Measurements from ENCODE around the gene SLC29A3. TPM values are rescaled to one million over a fixed set of nuclear protein-coding genes. Genes with fewer than 3 reads are reported as not detected.

Gene SLC29A3
- total RNA-seq, 2 experiments from 2014 or later: 1.2 to 1.5 TPM

DNA sequence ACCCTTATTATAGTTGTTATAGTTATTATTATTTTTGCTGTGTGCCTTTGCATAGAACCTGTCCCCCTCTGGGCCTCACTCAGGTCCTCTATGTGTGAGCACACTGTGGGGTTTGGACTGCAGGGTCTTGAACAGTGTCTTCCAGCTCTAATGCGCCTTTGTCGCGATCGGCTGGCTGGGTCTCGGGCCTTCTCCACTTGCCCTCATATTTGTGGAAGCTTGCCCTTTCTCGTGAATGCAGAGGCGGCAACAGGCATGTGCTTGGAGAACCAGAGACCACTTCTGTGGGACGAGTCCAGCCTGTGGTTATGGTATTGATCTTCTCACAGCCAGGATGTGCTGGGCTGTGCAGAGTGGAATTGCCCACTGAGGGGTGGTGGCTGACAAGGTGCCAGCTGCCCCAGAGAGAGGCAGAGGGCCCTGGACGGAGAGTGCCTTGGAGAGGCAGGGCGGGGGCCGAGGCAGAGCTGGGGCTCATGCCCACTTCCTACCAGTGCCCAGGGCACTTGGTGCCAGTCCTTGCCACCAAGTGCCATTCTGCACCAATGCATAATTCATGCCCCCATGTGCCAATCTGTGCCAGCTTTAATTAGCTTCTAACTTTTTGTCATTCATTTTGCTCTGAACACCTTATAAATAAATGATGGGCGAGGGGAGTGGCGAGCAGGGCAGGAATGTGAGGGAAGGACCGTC, 70.9 kb downstream of the SLC29A3 start:
- peaks cover 17% of the 10 kb centered on the region for H3K27me3 Mint-ChIP-seq (ENCODE audit: low read depth)
- no peak for DNase-seq
- H3K9me3 Mint-ChIP-seq: no peaks in the 10 kb centered on the region
- no peak overlapping the region for H3K4me3 Mint-ChIP-seq
- no peak overlapping the region for H3K27ac Mint-ChIP-seq
- intact Hi-C loops (cut with micrococcal nuclease): no loop called here
- no peaks in the 10 kb centered on the region for H3K4me1 Mint-ChIP-seq (ENCODE audit: low read depth)
- H3K36me3 Mint-ChIP-seq (ENCODE audit: low read depth): no peaks in the 10 kb centered on the region
- CTCF ChIA-PET: interaction anchor here (0.9 to 1.0 kb wide), 4 partner anchors 76 to 307 kb away, joined by 3 to 6 read pairs (median 3); no protein-coding TSS in a partner anchor

- Mint-ChIP-seq H3K27ac (no peak overlapping the region), H3K36me3 (ENCODE audit: low read depth) (no peaks in the 10 kb centered on the region), H3K4me1 (ENCODE audit: low read depth) (no peaks in the 10 kb centered on the region), H3K4me3 (no peak overlapping the region), H3K27me3 (ENCODE audit: low read depth) (peaks cover 22% of the 10 kb centered on the region), H3K9me3 (no peaks in the 10 kb centered on the region)
- DNase-seq: no peak
- intact Hi-C loops (cut with micrococcal nuclease): no loop called here
- CTCF ChIA-PET: interaction anchor here (0.9 to 1.0 kb wide), 3 partner anchors 9 to 307 kb away, joined by 3 read pairs; no protein-coding TSS in a partner anchor
These were observed 71.4 kb downstream of the SLC29A3 start for GRCh38 chr10:71390461-71390835.

- H3K27me3 Mint-ChIP-seq (ENCODE audit: low read depth): peaks cover 29% of the 10 kb centered on the region
- DNase-seq: no peak
- CTCF ChIA-PET: interaction anchor here (0.9 to 1.0 kb wide), 3 partner anchors 9 to 306 kb away, joined by 3 read pairs; no protein-coding TSS in a partner anchor
These were observed 72.0 kb downstream of the SLC29A3 start for GRCh38 chr10:71390921-71391690.

GRCh38 chr10:71391701-71392100, 72.6 kb downstream of the SLC29A3 start:
- Mint-ChIP-seq H3K4me1 (ENCODE audit: low read depth) (no peaks in the 10 kb centered on the region), H3K4me3 (no peak overlapping the region), H3K27ac (no peak overlapping the region), H3K27me3 (ENCODE audit: low read depth) (peaks cover 29% of the 10 kb centered on the region), H3K9me3 (no peaks in the 10 kb centered on the region), H3K36me3 (ENCODE audit: low read depth) (no peaks in the 10 kb centered on the region)
- CTCF ChIA-PET: interaction anchor here (1.0 kb wide), 1 partner anchor 8 kb away, joined by 3 read pairs; no protein-coding TSS in a partner anchor
- intact Hi-C loops (cut with micrococcal nuclease): no loop called here
- DNase-seq: no peak

More at GRCh38 chr10:71390921-71391690, 72.0 kb downstream of the SLC29A3 start:
- Mint-ChIP-seq H3K36me3 (ENCODE audit: low read depth) (no peaks in the 10 kb centered on the region), H3K4me1 (ENCODE audit: low read depth) (no peaks in the 10 kb centered on the region), H3K4me3 (no peak overlapping the region), H3K27ac (no peak overlapping the region), H3K9me3 (no peaks in the 10 kb centered on the region)
- intact Hi-C loops (cut with micrococcal nuclease): no loop called here

- CTCF ChIA-PET: interaction anchor here (0.7 kb wide), 1 partner anchor 24 kb away, joined by 3 read pairs; no protein-coding TSS in a partner anchor
- Mint-ChIP-seq H3K27ac (no peak overlapping the region), H3K4me1 (ENCODE audit: low read depth) (no peaks in the 10 kb centered on the region), H3K4me3 (no peak overlapping the region), H3K36me3 (ENCODE audit: low read depth) (no peaks in the 10 kb centered on the region), H3K9me3 (no peaks in the 10 kb centered on the region), H3K27me3 (ENCODE audit: low read depth) (peaks cover 29% of the 10 kb centered on the region)
- intact Hi-C loops (cut with micrococcal nuclease): no loop called here
- DNase-seq: no peak
These were observed 73.2 kb downstream of the SLC29A3 start for GRCh38 chr10:71392292-71392691.

DNA sequence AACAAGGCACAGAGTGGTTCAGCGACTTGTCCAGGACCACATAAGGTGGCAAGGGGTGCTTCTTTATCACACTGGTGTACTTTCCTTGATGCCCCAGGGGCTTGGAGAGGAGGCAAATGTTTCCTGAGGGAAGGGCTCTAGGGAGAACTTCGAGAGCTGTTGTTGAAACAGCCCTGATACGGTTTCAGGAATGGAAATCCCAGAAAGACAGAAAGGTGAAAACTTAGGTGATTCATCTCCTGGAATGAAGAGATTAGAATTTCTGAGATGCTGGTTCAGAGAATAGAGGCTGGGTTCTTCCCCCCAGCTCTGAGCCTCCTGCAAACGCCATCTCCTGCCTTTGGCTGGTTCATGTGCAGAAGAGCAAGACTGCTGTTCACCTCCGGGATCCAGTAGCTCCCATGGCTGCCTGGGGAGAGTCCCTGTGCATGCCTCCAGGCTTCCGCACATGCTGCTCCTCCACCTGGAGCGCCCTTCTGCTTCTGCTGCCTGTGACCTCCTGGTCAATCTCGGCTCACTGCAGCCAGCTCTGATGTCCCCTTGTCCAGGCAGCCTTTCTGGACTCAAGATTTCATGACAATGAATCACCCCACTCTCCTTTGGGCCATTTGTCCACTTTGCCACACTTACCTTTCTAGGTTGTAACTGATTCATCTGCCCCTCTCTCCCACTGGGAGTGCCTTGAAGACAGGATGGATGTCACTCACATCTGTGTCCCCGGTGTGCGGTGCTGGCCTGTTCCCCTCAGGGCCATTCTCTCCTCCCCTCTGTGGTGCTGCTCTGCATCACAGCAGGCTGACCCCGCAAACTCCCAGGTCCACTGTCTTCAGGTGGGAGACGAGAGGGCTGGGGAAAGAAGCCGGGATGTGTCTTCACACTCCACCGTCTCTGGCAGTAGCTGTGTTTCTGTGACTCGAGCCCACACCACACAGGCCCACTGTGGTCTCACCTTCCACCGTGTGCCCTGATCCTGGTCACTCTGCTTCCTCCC, 74.0 kb downstream of the SLC29A3 start:
- peaks cover 2% of the 10 kb centered on the region for H3K4me1 Mint-ChIP-seq (ENCODE audit: low read depth)
- no peak overlapping the region for H3K4me3 Mint-ChIP-seq
- no peaks in the 10 kb centered on the region for H3K9me3 Mint-ChIP-seq
- CTCF ChIA-PET: interaction anchor here (0.7 to 0.9 kb wide), 2 partner anchors 8 to 25 kb away, joined by 3 to 4 read pairs; no protein-coding TSS in a partner anchor
- H3K27ac Mint-ChIP-seq: no peak overlapping the region
- H3K36me3 Mint-ChIP-seq (ENCODE audit: low read depth): no peaks in the 10 kb centered on the region
- intact Hi-C loops (cut with micrococcal nuclease): no loop called here
- DNase-seq: no peak
- H3K27me3 Mint-ChIP-seq (ENCODE audit: low read depth): peaks cover 36% of the 10 kb centered on the region

- peaks cover 45% of the 10 kb centered on the region for H3K27me3 Mint-ChIP-seq (ENCODE audit: low read depth)
- DNase-seq: no peak
- H3K9me3 Mint-ChIP-seq: no peaks in the 10 kb centered on the region
- CTCF ChIA-PET: no interaction called here
- peaks cover 2% of the 10 kb centered on the region for H3K4me1 Mint-ChIP-seq (ENCODE audit: low read depth)
- no peak overlapping the region for H3K4me3 Mint-ChIP-seq
- intact Hi-C loops (cut with micrococcal nuclease): no loop called here
- H3K27ac Mint-ChIP-seq: no peak overlapping the region
- no peaks in the 10 kb centered on the region for H3K36me3 Mint-ChIP-seq (ENCODE audit: low read depth)
These were observed 74.9 kb downstream of the SLC29A3 start for GRCh38 chr10:71393841-71394475.

DNA sequence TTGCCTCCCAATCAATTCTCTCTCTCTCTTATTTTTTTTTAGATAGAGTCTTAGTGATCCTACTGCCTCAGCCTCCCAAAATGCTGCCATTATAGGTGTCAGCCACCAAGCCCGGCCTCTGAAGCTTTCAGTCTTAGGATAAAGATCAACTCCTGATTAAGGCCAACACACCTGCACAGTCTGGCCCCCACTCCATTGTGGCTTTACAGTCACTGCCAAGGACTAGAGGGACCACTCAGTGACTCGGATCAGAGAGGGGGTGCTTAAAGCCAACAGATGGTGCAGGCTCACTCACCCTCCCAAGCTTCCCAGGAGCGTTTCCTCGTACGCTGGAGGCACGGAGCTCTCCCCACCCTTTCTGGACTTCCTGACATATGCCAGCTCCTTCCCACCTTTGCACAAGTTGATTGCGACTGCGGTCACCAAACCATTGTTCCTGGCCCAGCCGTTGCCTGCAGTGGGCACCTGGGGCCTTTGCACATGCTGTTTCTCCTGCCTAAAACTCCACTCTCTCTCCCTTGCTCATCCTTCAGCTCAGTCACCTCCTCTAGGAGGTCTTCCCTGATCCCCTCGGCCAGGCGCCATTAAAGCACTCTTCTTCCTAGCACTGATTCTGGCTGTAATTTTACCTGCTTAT, 76.0 kb downstream of the SLC29A3 start:
- intact Hi-C loops (cut with micrococcal nuclease): loop anchor here (5.0 kb wide), 1 partner anchor 502 kb away; no protein-coding TSS in a partner anchor
- peaks cover 55% of the 10 kb centered on the region for H3K27me3 Mint-ChIP-seq (ENCODE audit: low read depth)
- no peak for DNase-seq
- no peaks in the 10 kb centered on the region for H3K36me3 Mint-ChIP-seq (ENCODE audit: low read depth)
- H3K9me3 Mint-ChIP-seq: no peaks in the 10 kb centered on the region
- H3K4me3 Mint-ChIP-seq: no peak overlapping the region
- CTCF ChIA-PET: interaction anchor here (0.9 to 5.1 kb wide), 11 partner anchors 10 to 303 kb away, joined by 3 to 40 read pairs (median 4); partner anchors contain the start of gene SLC29A3
- no peak overlapping the region for H3K27ac Mint-ChIP-seq
- H3K4me1 Mint-ChIP-seq (ENCODE audit: low read depth): peaks cover 2% of the 10 kb centered on the region

- CTCF ChIA-PET: interaction anchor here (0.7 to 5.1 kb wide), 16 partner anchors 11 to 417 kb away, joined by 3 to 40 read pairs (median 4); partner anchors contain the start of gene SLC29A3
- no peak for DNase-seq
- intact Hi-C loops (cut with micrococcal nuclease): loop anchor here (1.0 to 5.0 kb wide), 5 partner anchors 175 to 502 kb away; no protein-coding TSS in a partner anchor
- Mint-ChIP-seq H3K36me3 (ENCODE audit: low read depth) (no peaks in the 10 kb centered on the region), H3K27me3 (ENCODE audit: low read depth) (peaks cover 58% of the 10 kb centered on the region), H3K9me3 (no peaks in the 10 kb centered on the region), H3K4me3 (no peak overlapping the region), H3K4me1 (ENCODE audit: low read depth) (peaks cover 2% of the 10 kb centered on the region), H3K27ac (no peak overlapping the region)
These were observed 76.6 kb downstream of the SLC29A3 start for GRCh38 chr10:71395621-71396020.

- peaks cover 2% of the 10 kb centered on the region for H3K4me1 Mint-ChIP-seq (ENCODE audit: low read depth)
- peak overlapping the region; percentile 45 for H3K4me3 Mint-ChIP-seq
- no peaks in the 10 kb centered on the region for H3K36me3 Mint-ChIP-seq (ENCODE audit: low read depth)
- peaks cover 58% of the 10 kb centered on the region for H3K27me3 Mint-ChIP-seq (ENCODE audit: low read depth)
- DNase-seq: peak; percentile 62
- no peak overlapping the region for H3K27ac Mint-ChIP-seq
- CTCF ChIA-PET: interaction anchor here (0.7 to 5.1 kb wide), 15 partner anchors 12 to 416 kb away, joined by 3 to 40 read pairs (median 4); partner anchors contain the start of gene SLC29A3
- H3K9me3 Mint-ChIP-seq: no peaks in the 10 kb centered on the region
- intact Hi-C loops (cut with micrococcal nuclease): loop anchor here (1.0 to 5.0 kb wide), 5 partner anchors 174 to 501 kb away; no protein-coding TSS in a partner anchor
These were observed 77.1 kb downstream of the SLC29A3 start for GRCh38 chr10:71396084-71396710.

All from activated naive CD4-positive, alpha-beta T cell treated with anti-CD3 and anti-CD28 coated beads for 36 hours (primary cell).